Diencephalon (tissue), 1 donor: ENCODE results near the gene CCDC78. TPM values are rescaled to one million over a fixed set of nuclear protein-coding genes. Genes with fewer than 3 reads are reported as not detected.

Experiments used
- small RNA-seq: library from RNA; depleted of rRNA; stranded (forward); fragments of <200 nt; gene quantifications from one replicate; pipeline ENCODE3, GENCODE V24; 2014
- total RNA-seq: library from RNA; depleted of rRNA; stranded (reverse); fragments of >200 nt; gene quantifications from one replicate; pipeline ENCODE4 v1.2.3, GENCODE V29; 2014

Gene CCDC78
- 8.8 TPM for total RNA-seq

GRCh38 chr16:726438-727290 lies at the start of gene CCDC78, which contains the start of gene HAGHL:
TSS of gene CCDC78 (minus strand) at chr16:726443. CDS start at chr16:726367, 76 bp downstream.
TSS of gene HAGHL (plus strand) at chr16:727106. CDS start at chr16:727510, 404 bp downstream.

GRCh38 chr16:760545-761343 lies 34.5 kb upstream of the CCDC78 start, which contains the start of gene MSLN:
TSS of gene MSLN (plus strand) at chr16:760734. CDS start at chr16:762681, 1,947 bp downstream.

DNA sequence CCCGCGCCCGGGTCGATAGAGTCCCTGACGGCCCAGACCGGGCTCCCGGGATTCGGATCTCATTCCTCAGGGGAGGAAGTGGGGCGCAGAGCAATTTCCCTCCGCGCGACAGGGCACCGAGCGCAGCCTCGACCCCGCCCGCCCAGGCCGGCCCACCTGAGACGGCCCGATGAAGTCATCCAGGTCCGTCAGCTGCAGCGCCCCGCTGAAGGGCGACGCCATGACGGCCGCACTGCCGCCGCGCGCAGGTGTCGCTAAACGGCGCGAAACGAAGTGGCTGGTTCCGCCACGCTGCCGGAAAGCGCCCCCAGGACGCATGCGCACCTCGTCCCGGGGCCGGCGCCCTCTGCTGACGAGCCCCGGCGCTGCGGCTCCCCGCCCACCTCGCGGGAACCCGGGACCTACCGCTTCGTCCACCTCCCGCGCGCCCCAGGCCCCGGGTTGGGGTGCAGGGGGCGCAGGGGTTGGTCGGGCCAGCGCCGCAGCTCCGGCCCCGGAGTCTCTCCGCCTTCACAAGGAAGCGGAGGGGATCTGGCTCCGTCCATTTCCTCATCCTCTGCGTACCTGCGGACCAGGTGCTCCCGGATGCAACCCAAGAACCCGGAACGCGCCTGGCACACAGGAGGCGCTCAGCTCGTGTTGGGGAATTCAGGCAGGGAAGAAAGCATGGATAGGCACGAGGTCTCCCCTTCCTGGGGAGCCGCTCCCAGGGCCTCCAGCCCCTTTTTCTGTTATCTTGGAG lies 14.7 kb upstream of the CCDC78 start, which contains the start of gene CIAO3:
Gene CIAO3, minus strand, starts transcription at position 234 of the 742 bp plus-strand sequence. Its CDS starts 12 bp downstream, at position 222.

GRCh38 chr16:720990-721764 lies 5.1 kb downstream of the CCDC78 start, which contains the start of gene ANTKMT:
TSS of gene ANTKMT (plus strand) at chr16:721146. CDS start at chr16:721275, 129 bp downstream.

GRCh38 chr16:714558-715476 lies 11.4 kb downstream of the CCDC78 start, which contains the start of gene METRN:
TSS of gene METRN (plus strand) at chr16:715118. CDS start at chr16:715290, 172 bp downstream.

GRCh38 chr16:705431-706188 lies 20.6 kb downstream of the CCDC78 start, which contains the start of gene FBXL16:
TSS of gene FBXL16 (minus strand) at chr16:705801. CDS start at chr16:697405, 8,396 bp downstream.

GRCh38 chr16:684071-684794 lies 42.0 kb downstream of the CCDC78 start, which contains the start of gene JMJD8:
TSS of gene JMJD8 (minus strand) at chr16:684334. CDS start at chr16:684319, 15 bp downstream.

GRCh38 chr16:679814-680624 lies 46.2 kb downstream of the CCDC78 start, which contains the start of gene STUB1:
TSS of gene STUB1 (plus strand) at chr16:680410. CDS start at chr16:680526, 116 bp downstream.

GRCh38 chr16:674968-675883 lies 51.0 kb downstream of the CCDC78 start, which contains the start of gene RHBDL1:
TSS of gene RHBDL1 (plus strand) at chr16:675671. CDS start at chr16:675791, 120 bp downstream.

Small RNAs within 50 kb of the gene (small RNA-seq; reads per million reads assigned to genes)
- gene MIR662, result not detected

Other genes starting within 250 kb of the CCDC78 start
- gene CAPN15, start 198.7 kb downstream of the CCDC78 start, total RNA-seq, result 12.2 TPM
- not detected for gene PRR35, start 166.0 kb downstream of the CCDC78 start, total RNA-seq
- gene NHLRC4, start 159.4 kb downstream of the CCDC78 start, total RNA-seq, result 0.69 TPM
- gene PIGQ, start 156.5 kb downstream of the CCDC78 start, total RNA-seq, result 28.8 TPM
- gene RAB40C, start 136.4 kb downstream of the CCDC78 start, total RNA-seq, result 24.2 TPM
- gene WFIKKN1, start 95.5 kb downstream of the CCDC78 start, total RNA-seq, result 0.46 TPM
- gene METTL26, start 90.1 kb downstream of the CCDC78 start, total RNA-seq, result 30.7 TPM
- 13.8 TPM for gene MCRIP2, start 84.6 kb downstream of the CCDC78 start, total RNA-seq
- 12.5 TPM for gene WDR90, start 77.1 kb downstream of the CCDC78 start, total RNA-seq
- 33.7 TPM for gene RHOT2, start 58.3 kb downstream of the CCDC78 start, total RNA-seq
- gene RHBDL1, start 50.8 kb downstream of the CCDC78 start, total RNA-seq, result 7.4 TPM
- gene STUB1, start 46.0 kb downstream of the CCDC78 start, total RNA-seq, result 81.2 TPM
- gene JMJD8, start 42.1 kb downstream of the CCDC78 start, total RNA-seq, result 23.5 TPM
- gene WDR24, start 36.0 kb downstream of the CCDC78 start, total RNA-seq, result 5.1 TPM
- 10.8 TPM for gene FBXL16, start 20.6 kb downstream of the CCDC78 start, total RNA-seq
- gene METRN, start 11.3 kb downstream of the CCDC78 start, total RNA-seq, result 74.5 TPM
- gene ANTKMT, start 5.3 kb downstream of the CCDC78 start, total RNA-seq, result 19.6 TPM
- gene HAGHL, start 663 bp upstream of the CCDC78 start, total RNA-seq, result 12.2 TPM
- gene CIAO3, start 14.6 kb upstream of the CCDC78 start, total RNA-seq, result 51.4 TPM
- gene MSLN, start 34.3 kb upstream of the CCDC78 start, total RNA-seq, result not detected
- 13.6 TPM for gene RPUSD1, start 61.9 kb upstream of the CCDC78 start, total RNA-seq
- 7.2 TPM for gene CHTF18, start 62.2 kb upstream of the CCDC78 start, total RNA-seq
- not detected for gene GNG13, start 74.3 kb upstream of the CCDC78 start, total RNA-seq
- 13.4 TPM for gene LMF1, start 244.5 kb upstream of the CCDC78 start, total RNA-seq